AG10803 (cell line): ENCODE measurements around the gene SRSF10.

Source experiments
- DNase-seq: peaks from one replicate; pipeline ENCODE4 v3.0.0; 2010; ENCODE audit warnings: low read depth
- H3K4me3 ChIP-seq: 2 replicates; pipeline ENCODE4 v1.5.1; 2011; ENCODE audit warnings: mild to moderate bottlenecking, low read length, control low read depth
- TF ChIP-seq, protein P1 (sequence below): conservative IDR thresholded peaks from 2 replicates; pipeline ENCODE4 v1.5.1; 2011; ENCODE audit warnings: mild to moderate bottlenecking, low read length, control low read depth, inconsistent platforms

The SRSF10 gene

DNA sequence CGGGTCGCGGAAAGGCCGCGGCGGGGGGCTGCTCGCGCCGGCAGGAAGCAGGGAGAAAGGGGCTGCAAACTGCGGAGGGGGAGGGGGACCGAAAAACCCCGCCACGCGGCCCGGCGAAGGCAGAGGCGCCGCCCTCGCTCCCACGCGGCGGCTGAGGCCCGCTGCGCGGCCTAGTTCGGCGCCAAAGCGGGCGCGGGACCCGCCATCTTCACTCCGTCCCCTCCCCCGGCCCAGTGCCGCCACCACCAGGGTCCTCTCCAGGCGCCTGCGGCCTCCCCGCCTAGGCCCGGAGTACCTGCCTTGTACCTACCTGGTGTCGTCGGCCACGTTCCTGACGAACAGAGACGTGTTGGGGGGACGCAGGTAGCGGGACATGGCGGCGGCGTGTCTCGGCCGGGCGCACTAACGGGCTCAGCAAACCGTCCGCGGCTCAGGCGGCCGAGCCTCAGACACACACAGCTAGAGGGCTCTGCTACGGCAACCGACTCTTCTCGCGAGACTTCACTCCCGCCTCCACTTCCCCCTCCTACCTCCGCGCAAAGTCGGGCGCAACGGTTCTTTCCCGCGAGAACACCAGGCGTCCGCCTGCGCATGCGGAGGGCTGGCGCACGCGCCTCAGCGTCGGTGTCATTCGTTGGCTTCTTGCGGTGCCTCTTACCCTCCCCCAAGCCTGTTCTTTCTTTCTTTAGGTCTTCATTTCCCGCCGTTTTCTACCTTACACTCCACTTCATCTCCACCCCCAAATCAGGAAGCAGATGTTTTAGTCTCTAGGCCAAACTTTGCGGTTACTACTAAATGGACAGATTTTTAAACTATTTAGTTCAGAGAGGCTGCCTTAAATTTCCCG lies at the start of gene SRSF10:
SRSF10 (minus strand) TSS at position 447 of the 847 bp plus-strand sequence; CDS start at position 375, 72 bp downstream.
- TF ChIP-seq, protein P1, sequence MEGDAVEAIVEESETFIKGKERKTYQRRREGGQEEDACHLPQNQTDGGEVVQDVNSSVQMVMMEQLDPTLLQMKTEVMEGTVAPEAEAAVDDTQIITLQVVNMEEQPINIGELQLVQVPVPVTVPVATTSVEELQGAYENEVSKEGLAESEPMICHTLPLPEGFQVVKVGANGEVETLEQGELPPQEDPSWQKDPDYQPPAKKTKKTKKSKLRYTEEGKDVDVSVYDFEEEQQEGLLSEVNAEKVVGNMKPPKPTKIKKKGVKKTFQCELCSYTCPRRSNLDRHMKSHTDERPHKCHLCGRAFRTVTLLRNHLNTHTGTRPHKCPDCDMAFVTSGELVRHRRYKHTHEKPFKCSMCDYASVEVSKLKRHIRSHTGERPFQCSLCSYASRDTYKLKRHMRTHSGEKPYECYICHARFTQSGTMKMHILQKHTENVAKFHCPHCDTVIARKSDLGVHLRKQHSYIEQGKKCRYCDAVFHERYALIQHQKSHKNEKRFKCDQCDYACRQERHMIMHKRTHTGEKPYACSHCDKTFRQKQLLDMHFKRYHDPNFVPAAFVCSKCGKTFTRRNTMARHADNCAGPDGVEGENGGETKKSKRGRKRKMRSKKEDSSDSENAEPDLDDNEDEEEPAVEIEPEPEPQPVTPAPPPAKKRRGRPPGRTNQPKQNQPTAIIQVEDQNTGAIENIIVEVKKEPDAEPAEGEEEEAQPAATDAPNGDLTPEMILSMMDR, result peak; percentile 39
- DNase-seq, result peak; percentile 98
- H3K4me3 ChIP-seq, result peak within 1 kb of the TSS; percentile 94

GRCh38 chr1:24027838-24028468 lies 47.8 kb upstream of the SRSF10 start:
- TF ChIP-seq, protein P1, result peak; percentile 79
- no peak overlapping the region for H3K4me3 ChIP-seq
- DNase-seq, result peak; percentile 69

- no peak overlapping the region for H3K4me3 ChIP-seq
- peak; percentile 74 for DNase-seq
- TF ChIP-seq, protein P1, result no peak
Observed at GRCh38 chr1:24022581-24023361, 42.6 kb upstream of the SRSF10 start.

GRCh38 chr1:24021403-24022266 lies 41.5 kb upstream of the SRSF10 start:
- peak; percentile 42 for DNase-seq
- TF ChIP-seq, protein P1, result no peak
- no peak overlapping the region for H3K4me3 ChIP-seq

DNA sequence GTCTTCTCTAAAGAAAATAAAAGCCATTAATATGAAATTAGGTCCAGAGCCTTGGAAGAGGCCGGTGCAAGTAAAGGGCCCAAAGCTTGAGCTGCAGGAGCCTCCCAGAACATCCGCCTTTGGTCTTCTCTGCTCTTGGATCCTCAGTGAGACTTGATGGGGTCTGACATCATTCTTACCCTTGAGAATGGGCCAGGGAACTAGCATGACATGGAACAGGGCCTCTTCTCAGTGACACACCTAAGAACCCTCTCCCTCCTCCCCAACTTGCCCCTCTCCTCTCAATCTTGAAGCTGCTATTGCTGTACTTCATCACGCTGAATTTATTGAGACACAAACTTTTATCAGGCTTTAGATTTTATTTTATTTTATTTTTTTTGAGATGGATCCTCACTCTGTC lies 40.3 kb upstream of the SRSF10 start:
- TF ChIP-seq, protein P1, result no peak
- DNase-seq, result no peak
- H3K4me3 ChIP-seq, result no peak overlapping the region

DNA sequence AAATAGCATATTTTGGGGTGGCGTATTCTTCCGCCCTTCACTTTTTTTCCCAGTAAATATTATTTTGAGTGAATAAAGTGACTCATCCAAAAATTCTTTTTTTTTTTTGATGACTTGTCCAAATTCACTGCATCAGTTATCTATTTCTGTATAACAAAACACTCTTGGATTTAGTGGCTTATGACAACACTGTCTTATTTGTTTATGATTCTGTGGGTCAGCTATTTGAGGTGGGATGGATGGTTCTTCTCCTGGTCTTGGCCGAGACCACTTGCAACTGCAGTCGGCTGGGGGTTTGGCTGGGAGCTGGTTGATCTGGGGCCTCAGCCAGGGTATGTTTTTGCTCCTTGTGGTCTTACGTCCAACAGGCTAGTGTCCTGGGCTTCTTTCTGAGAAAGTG lies 39.9 kb upstream of the SRSF10 start:
- no peak overlapping the region for H3K4me3 ChIP-seq
- peak; percentile 70 for DNase-seq
- TF ChIP-seq, protein P1, result no peak
